ENCODE results near the gene ITPR2.

ITPR2 gene

DNA sequence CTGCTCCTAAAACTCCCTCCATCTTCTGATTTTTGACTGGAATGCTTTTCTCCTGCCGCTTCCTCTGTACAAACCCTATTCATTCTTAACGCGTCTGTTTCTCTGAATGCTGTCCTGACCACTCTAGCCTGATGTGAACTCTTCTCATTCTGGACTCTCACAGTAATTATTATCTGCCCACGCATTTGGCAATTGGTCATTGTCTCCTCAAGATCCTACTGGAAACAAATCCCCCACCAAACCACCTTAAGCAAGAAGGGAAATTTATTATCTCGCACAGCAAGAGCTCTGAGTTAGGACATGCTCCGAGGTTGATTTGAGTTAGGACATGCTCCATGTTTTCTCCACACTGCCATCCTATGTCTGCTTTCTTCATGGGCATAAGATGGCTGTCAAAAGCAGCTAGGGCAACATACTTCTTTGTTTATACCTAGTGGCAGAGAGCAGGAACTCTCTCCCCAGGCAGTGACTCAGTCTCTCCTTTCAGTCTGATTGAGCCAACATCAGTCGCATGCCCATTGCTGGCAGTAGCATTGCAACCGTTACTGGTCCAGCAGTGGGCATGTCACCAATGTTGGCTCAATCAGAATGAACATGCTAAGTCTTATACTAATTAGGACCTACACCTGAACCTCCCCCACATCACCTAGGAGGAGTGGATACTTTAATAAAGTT lies 535.5 kb downstream of the ITPR2 start:
- peaks cover 5% of the 10 kb centered on the region for H3K4me1 Mint-ChIP-seq
- no peak overlapping the region for H3K4me3 Mint-ChIP-seq
- H3K9me3 Mint-ChIP-seq, result no peaks in the 10 kb centered on the region
- peaks cover 4% of the 10 kb centered on the region for H3K27me3 Mint-ChIP-seq (ENCODE audit: low read depth)
- no peaks in the 10 kb centered on the region for H3K36me3 Mint-ChIP-seq (ENCODE audit: low read depth)
- no peak overlapping the region for H3K27ac Mint-ChIP-seq
- TF ChIP-seq, protein P1, sequence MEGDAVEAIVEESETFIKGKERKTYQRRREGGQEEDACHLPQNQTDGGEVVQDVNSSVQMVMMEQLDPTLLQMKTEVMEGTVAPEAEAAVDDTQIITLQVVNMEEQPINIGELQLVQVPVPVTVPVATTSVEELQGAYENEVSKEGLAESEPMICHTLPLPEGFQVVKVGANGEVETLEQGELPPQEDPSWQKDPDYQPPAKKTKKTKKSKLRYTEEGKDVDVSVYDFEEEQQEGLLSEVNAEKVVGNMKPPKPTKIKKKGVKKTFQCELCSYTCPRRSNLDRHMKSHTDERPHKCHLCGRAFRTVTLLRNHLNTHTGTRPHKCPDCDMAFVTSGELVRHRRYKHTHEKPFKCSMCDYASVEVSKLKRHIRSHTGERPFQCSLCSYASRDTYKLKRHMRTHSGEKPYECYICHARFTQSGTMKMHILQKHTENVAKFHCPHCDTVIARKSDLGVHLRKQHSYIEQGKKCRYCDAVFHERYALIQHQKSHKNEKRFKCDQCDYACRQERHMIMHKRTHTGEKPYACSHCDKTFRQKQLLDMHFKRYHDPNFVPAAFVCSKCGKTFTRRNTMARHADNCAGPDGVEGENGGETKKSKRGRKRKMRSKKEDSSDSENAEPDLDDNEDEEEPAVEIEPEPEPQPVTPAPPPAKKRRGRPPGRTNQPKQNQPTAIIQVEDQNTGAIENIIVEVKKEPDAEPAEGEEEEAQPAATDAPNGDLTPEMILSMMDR (IDR thresholded peaks at IDR 0.05; ENCODE audit: unreplicated experiment in 3 of 3), result no peak

DNA sequence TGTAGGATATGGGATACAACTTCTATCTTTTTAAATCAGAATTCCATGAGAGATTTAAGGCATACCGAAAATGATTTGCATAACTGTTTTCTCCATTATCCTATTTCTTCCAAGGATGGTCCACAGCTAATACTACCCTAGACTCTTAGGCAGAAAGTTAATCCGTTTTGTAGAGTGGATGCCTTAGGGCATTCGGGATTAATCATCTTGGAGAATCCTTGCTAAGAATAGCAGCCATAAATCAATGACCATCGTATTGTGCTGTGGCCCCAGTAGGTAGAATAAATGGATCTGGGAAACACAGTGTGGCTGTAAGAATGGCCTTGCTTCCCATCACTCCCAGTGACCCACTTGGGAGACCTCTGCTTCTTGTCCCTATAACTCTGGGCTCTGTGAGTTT lies 538.0 kb downstream of the ITPR2 start:
- peaks cover 5% of the 10 kb centered on the region for H3K4me1 Mint-ChIP-seq
- no peaks in the 10 kb centered on the region for H3K36me3 Mint-ChIP-seq (ENCODE audit: low read depth)
- no peak overlapping the region for H3K27ac Mint-ChIP-seq

DNA sequence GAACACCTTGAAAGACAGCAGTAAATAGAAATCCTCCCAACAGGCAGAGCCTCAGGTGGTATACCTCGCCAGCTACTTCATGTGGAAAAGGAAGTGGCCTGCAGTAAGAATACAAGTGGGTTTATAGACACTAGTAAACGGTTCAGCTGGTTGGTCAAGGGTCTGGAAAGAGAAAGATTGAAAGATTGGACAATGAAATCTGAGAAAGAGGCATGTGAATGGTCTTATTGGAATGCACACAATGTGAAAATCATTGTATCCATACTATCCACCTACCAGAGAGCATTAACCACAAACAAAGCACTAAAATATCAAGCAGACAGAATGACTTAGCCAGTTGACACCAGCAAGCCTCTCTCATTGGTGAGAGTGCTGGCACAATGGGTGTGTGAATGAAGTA lies 539.4 kb downstream of the ITPR2 start:
- Mint-ChIP-seq H3K9me3 (no peaks in the 10 kb centered on the region), H3K4me3 (no peak overlapping the region), H3K27ac (no peak overlapping the region), H3K36me3 (ENCODE audit: low read depth) (no peaks in the 10 kb centered on the region), H3K27me3 (ENCODE audit: low read depth) (peaks cover 9% of the 10 kb centered on the region), H3K4me1 (peaks cover 5% of the 10 kb centered on the region)
- TF ChIP-seq, protein P1 (IDR thresholded peaks at IDR 0.05; ENCODE audit: unreplicated experiment in 3 of 3), result no peak

More for the DNA sequence above, 538.0 kb downstream of the ITPR2 start:
- Mint-ChIP-seq H3K4me3 (no peak overlapping the region), H3K9me3 (no peaks in the 10 kb centered on the region), H3K27me3 (ENCODE audit: low read depth) (peaks cover 9% of the 10 kb centered on the region)
- TF ChIP-seq, protein P1 (IDR thresholded peaks at IDR 0.05; ENCODE audit: unreplicated experiment in 3 of 3), result no peak

DNA sequence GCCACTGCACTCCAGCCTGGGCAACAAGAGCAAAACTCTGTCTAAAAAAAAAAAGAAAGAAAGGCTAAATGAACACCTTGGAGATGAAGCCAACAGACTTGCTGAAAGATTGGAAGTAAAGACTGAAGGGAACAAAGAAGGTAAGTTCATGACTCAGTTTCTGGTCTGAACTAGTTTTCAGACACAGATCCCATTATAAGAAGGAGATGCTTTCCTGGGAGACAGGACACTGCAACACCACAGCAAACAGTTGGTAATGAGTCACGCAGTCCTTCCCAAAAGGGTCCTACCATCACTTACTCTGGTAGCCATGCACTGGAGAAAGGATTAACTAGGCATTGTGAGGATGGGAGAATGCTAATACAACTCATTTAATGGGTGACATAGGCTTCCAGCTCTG lies 540.4 kb downstream of the ITPR2 start:
- TF ChIP-seq, protein P1 (IDR thresholded peaks at IDR 0.05; ENCODE audit: unreplicated experiment in 3 of 3), result no peak

DNA sequence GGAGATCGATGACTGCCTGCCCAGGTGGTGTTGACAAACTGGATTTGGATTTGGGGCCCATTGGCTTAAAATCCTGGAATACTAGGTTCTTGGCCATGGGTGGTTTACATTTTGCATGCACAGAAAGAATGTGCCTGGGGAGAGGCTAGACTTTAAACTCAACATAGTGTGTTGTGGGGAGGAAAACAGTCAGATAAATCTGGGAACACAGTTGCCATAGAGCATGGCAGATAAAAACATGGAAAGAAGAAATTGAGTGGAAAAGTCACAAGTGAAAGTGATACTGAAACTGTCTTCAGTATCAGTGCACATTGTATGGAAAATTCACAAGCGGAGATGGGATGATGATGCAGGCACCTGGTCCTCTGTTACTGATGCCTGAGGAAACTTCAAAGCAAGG lies 542.4 kb downstream of the ITPR2 start:
- Mint-ChIP-seq H3K9me3 (no peaks in the 10 kb centered on the region), H3K36me3 (ENCODE audit: low read depth) (no peaks in the 10 kb centered on the region), H3K27me3 (ENCODE audit: low read depth) (peaks cover 9% of the 10 kb centered on the region), H3K4me1 (peaks cover 21% of the 10 kb centered on the region), H3K27ac (no peak overlapping the region), H3K4me3 (no peak overlapping the region)
- TF ChIP-seq, protein P1 (IDR thresholded peaks at IDR 0.05; ENCODE audit: unreplicated experiment in 3 of 3), result no peak

More for the DNA sequence above, 540.4 kb downstream of the ITPR2 start:
- H3K9me3 Mint-ChIP-seq, result no peaks in the 10 kb centered on the region
- H3K4me1 Mint-ChIP-seq, result peaks cover 15% of the 10 kb centered on the region
- H3K27ac Mint-ChIP-seq, result no peak overlapping the region
- H3K36me3 Mint-ChIP-seq (ENCODE audit: low read depth), result no peaks in the 10 kb centered on the region
- no peak overlapping the region for H3K4me3 Mint-ChIP-seq
- H3K27me3 Mint-ChIP-seq (ENCODE audit: low read depth), result peaks cover 9% of the 10 kb centered on the region

All from nephron (organoid).